IMR-90 (cell line): ENCODE measurements around the gene UBP1. TPM values are rescaled to one million over a fixed set of nuclear protein-coding genes. Genes with fewer than 3 reads are reported as not detected.

Source experiments
- ATAC-seq: fragments of 200-7000 bp; cut with Tn5 transposase; 2 replicates; pipeline ENCODE4 v1.9.1; 2020; ENCODE audit warnings: low read depth, mild to moderate bottlenecking, moderate library complexity
- BruUV-seq: library from RNA; stranded (reverse); fragments of 400-500 nt; replicated peaks from 2 replicates; lab custom pipeline; 2021; lab: Mats Ljungman, UMichigan
- CTCF ChIA-PET: fragments of 300-600 bp; formaldehyde crosslinking; extraction: SDS; loops from one replicate; lab custom pipeline; 2021; ENCODE audit warnings: antibody characterized with exemption; lab: Yijun Ruan, JAX
- POLR2A ChIA-PET: fragments of 300-600 bp; sonication (Branson Sonifier 250); formaldehyde crosslinking; loops from one replicate; lab custom pipeline; 2022; ENCODE audit warnings: antibody characterized with exemption; ENCODE audit not compliant: unreplicated experiment; lab: Charles Lee
- DNase-seq: peaks from one replicate; pipeline ENCODE4 v3.0.0; 2013
- H2AFZ ChIP-seq: replicated peaks from 2 replicates; pipeline ENCODE3; 2013; ENCODE audit warnings: low read length, mild to moderate bottlenecking; ENCODE audit not compliant: poor library complexity
- H2AK5ac ChIP-seq: 2 replicates; pipeline ENCODE4 v1.6.1; 2013; ENCODE audit warnings: low read depth, low read length, inconsistent platforms
- H2AK9ac ChIP-seq: replicated peaks from 2 replicates; pipeline ENCODE3; 2013; ENCODE audit warnings: mild to moderate bottlenecking, low read depth, low read length, moderate library complexity; ENCODE audit not compliant: poor library complexity
- H2BK120ac ChIP-seq: 2 replicates; pipeline ENCODE4 v1.6.1; 2013; ENCODE audit warnings: low read depth, low read length, inconsistent platforms
- H2BK15ac ChIP-seq: 3 replicates; pipeline ENCODE4 v1.6.1; 2013; ENCODE audit warnings: low read depth, low read length, inconsistent platforms
- H2BK20ac ChIP-seq: 2 replicates; pipeline ENCODE4 v1.6.1; 2013; ENCODE audit warnings: low read depth, mild to moderate bottlenecking, inconsistent platforms, low read length, moderate library complexity
- H2BK5ac ChIP-seq: 2 replicates; pipeline ENCODE4 v1.6.1; 2013; ENCODE audit warnings: mild to moderate bottlenecking, low read depth, low read length, inconsistent platforms; ENCODE audit not compliant: poor library complexity, severe bottlenecking
- H3K14ac ChIP-seq: replicated peaks from 2 replicates; pipeline ENCODE4 v1.6.1; 2013; ENCODE audit warnings: low read depth, low read length, inconsistent platforms
- H3K18ac ChIP-seq: 2 replicates; pipeline ENCODE4 v1.6.1; 2013; ENCODE audit warnings: low read depth, low read length, control low read depth
- H3K23ac ChIP-seq: 2 replicates; pipeline ENCODE4 v1.6.1; 2013; ENCODE audit warnings: low read depth, low read length, inconsistent platforms
- H3K27ac ChIP-seq: 2 replicates; pipeline ENCODE4 v1.5.1; 2013; ENCODE audit warnings: mild to moderate bottlenecking, control low read depth, low read length; ENCODE audit not compliant: insufficient read depth
- H3K27me3 ChIP-seq: 2 replicates; pipeline ENCODE4 v1.6.1; 2013; ENCODE audit warnings: low read length; ENCODE audit not compliant: control insufficient read depth, insufficient read depth
- H3K36me3 ChIP-seq: 2 replicates; pipeline ENCODE4 v1.6.1; 2013; ENCODE audit warnings: low read length, mixed read lengths; ENCODE audit not compliant: control insufficient read depth, insufficient read depth
- H3K4ac ChIP-seq: 2 replicates; pipeline ENCODE4 v1.6.1; 2013; ENCODE audit warnings: low read depth, low read length, inconsistent platforms
- H3K4me1 ChIP-seq: 2 replicates; pipeline ENCODE4 v1.6.1; 2013; ENCODE audit warnings: low read length, mixed read lengths; ENCODE audit not compliant: control insufficient read depth, insufficient read depth
- H3K4me2 ChIP-seq: 2 replicates; pipeline ENCODE4 v1.6.1; 2013; ENCODE audit warnings: low read depth, mild to moderate bottlenecking, control low read depth, low read length, moderate library complexity
- H3K4me3 ChIP-seq: 2 replicates; pipeline ENCODE4 v1.5.1; 2013; ENCODE audit warnings: low read depth, mild to moderate bottlenecking, control low read depth, low read length, moderate library complexity; ENCODE audit not compliant: insufficient read depth
- H3K56ac ChIP-seq: 2 replicates; pipeline ENCODE4 v1.6.1; 2013; ENCODE audit warnings: low read length, inconsistent platforms; ENCODE audit not compliant: insufficient read depth; ENCODE audit errors: extremely low read depth
- H3K79me1 ChIP-seq, 2 experiments: 2 replicates each; pipeline ENCODE4 v1.6.1; 2013; ENCODE audit warnings: low read length in 2 of 2, inconsistent platforms in 1 of 2, low read depth in 1 of 2
- H3K9ac ChIP-seq: 2 replicates; pipeline ENCODE4 v1.6.1; 2013; ENCODE audit warnings: low read depth, low read length, control low read depth
- H3K9me1 ChIP-seq: 2 replicates; pipeline ENCODE4 v1.6.1; 2013; ENCODE audit warnings: low read length, inconsistent platforms; ENCODE audit not compliant: insufficient read depth
- H3K9me3 ChIP-seq: 2 replicates; pipeline ENCODE4 v1.6.1; 2013; ENCODE audit warnings: low read length; ENCODE audit not compliant: control insufficient read depth, insufficient read depth
- H4K20me1 ChIP-seq: 2 replicates; pipeline ENCODE4 v1.6.1; 2013; ENCODE audit warnings: low read length, inconsistent platforms; ENCODE audit not compliant: insufficient read depth
- H4K5ac ChIP-seq: 2 replicates; pipeline ENCODE4 v1.6.1; 2013; ENCODE audit warnings: mild to moderate bottlenecking, low read depth, low read length, control low read depth
- H4K8ac ChIP-seq, 2 experiments: 2 replicates each; pipeline ENCODE4 v1.6.1; 2013; ENCODE audit warnings: low read depth in 2 of 2, low read length in 2 of 2, control low read depth in 1 of 2, inconsistent platforms in 1 of 2
- H4K91ac ChIP-seq: 2 replicates; pipeline ENCODE4 v1.6.1; 2013; ENCODE audit warnings: low read depth, low read length, inconsistent platforms; ENCODE audit not compliant: insufficient read depth
- BHLHE40 ChIP-seq: fragments of 150-350 bp; IDR thresholded peaks from 2 replicates; pipeline ENCODE4 v1.6.1; 2016; ENCODE audit warnings: mild to moderate bottlenecking, low read depth, low read length
- CEBPB ChIP-seq: IDR thresholded peaks from 2 replicates; pipeline ENCODE4 v1.6.1; 2012; ENCODE audit warnings: low read depth, low read length, improper control_type of control experiment
- FOS ChIP-seq: fragments of 150-350 bp; IDR thresholded peaks from 2 replicates; pipeline ENCODE4 v1.6.1; 2016; ENCODE audit warnings: low read depth, low read length
- MAFK ChIP-seq: IDR thresholded peaks from 2 replicates; pipeline ENCODE4 v1.6.1; 2012; ENCODE audit warnings: low read depth, low read length, improper control_type of control experiment
- MAZ ChIP-seq: IDR thresholded peaks from 2 replicates; pipeline ENCODE4 v1.6.1; 2012; ENCODE audit warnings: low read depth, mild to moderate bottlenecking, low read length, improper control_type of control experiment, moderate library complexity, borderline replicate concordance
- MXI1 ChIP-seq: IDR thresholded peaks from 2 replicates; pipeline ENCODE4 v1.6.1; 2012; ENCODE audit warnings: low read depth, mild to moderate bottlenecking, low read length, moderate library complexity, borderline replicate concordance
- NFE2L2 ChIP-seq: fragments of 150-350 bp; IDR thresholded peaks from 2 replicates; pipeline ENCODE4 v1.6.1; 2016; ENCODE audit warnings: low read depth, mild to moderate bottlenecking, low read length
- POLR2A ChIP-seq: IDR thresholded peaks from 2 replicates; pipeline ENCODE4 v1.6.1; 2012; ENCODE audit warnings: mild to moderate bottlenecking, low read depth, low read length
- RCOR1 ChIP-seq: IDR thresholded peaks from 2 replicates; pipeline ENCODE4 v1.6.1; 2012; ENCODE audit warnings: mild to moderate bottlenecking, low read length, improper control_type of control experiment; ENCODE audit not compliant: insufficient replicate concordance
- RFX5 ChIP-seq: IDR thresholded peaks from 2 replicates; pipeline ENCODE4 v1.8.0; 2012; ENCODE audit warnings: low read depth, mild to moderate bottlenecking, low read length, moderate library complexity
- SMC3 ChIP-seq: fragments of 150-350 bp; IDR thresholded peaks from 2 replicates; pipeline ENCODE4 v1.6.1; 2016; ENCODE audit warnings: low read depth, mild to moderate bottlenecking, antibody characterized with exemption, low read length, moderate library complexity
- USF2 ChIP-seq: fragments of 150-350 bp; IDR thresholded peaks from 2 replicates; pipeline ENCODE4 v1.6.1; 2017; ENCODE audit warnings: mild to moderate bottlenecking, antibody characterized with exemption, low read length, low read depth
- WGBS, 2 experiments: methylation state at CpG; one replicate each; pipeline versions ENCODE4 v1.1.5 to v1.1.7; 2013; ENCODE audit warnings: missing lambda C conversion rate in 2 of 2; ENCODE audit not compliant: insufficient read length in 1 of 2; ENCODE audit errors: extremely low coverage in 2 of 2; 5-methylcytosine and 5-hydroxymethylcytosine counted together
- dilution Hi-C: fragments of 300-500 bp; cut with HindIII; formaldehyde crosslinking; loops from one replicate; pipeline ENCODE4 v1.14.3; 2018; ENCODE audit warnings: low sequenced_read_pairs; ENCODE audit not compliant: unreplicated experiment
- in situ Hi-C: fragments of 300-500 bp; cut with MboI; formaldehyde crosslinking; loops from 3 replicates; pipeline ENCODE4 v1.14.3; 2019; ENCODE audit warnings: low sequenced_read_pairs, inconsistent platforms, mixed read lengths
- intact Hi-C: fragments of 100-400 bp; cut with micrococcal nuclease; formaldehyde crosslinking; loops from 2 replicates; pipeline ENCODE4 v1.10.0; 2022
- polyA plus RNA-seq, 3 experiments: library from polyadenylated mRNA; depleted of rRNA; stranded (reverse); fragments of >200 nt; gene quantifications; 2 replicates each; pipeline ENCODE4 v1.2.3, GENCODE V29; 2012; ENCODE audit warnings: low replicate concordance in 1 of 3
- total RNA-seq: library from RNA; depleted of rRNA; stranded (reverse); fragments of >200 nt; gene quantifications from 2 replicates; pipeline ENCODE4 v1.2.3, GENCODE V29; 2012
- TF ChIP-seq, protein P1 (sequence below): conservative IDR thresholded peaks from 2 replicates; pipeline ENCODE4 v1.5.1; 2012; ENCODE audit warnings: mild to moderate bottlenecking, low read depth, low read length, improper control_type of control experiment
- TF ChIP-seq, protein P2 (sequence below): fragments of 150-350 bp; IDR thresholded peaks from 2 replicates; pipeline ENCODE4 v1.6.1; 2016; ENCODE audit warnings: low read depth, mild to moderate bottlenecking, low read length, moderate library complexity, borderline replicate concordance

The UBP1 gene
- total and polyA plus RNA-seq, 2 of the 4 experiments (the other 2 are of a cell fraction), result 56.3 to 73.8 TPM

DNA sequence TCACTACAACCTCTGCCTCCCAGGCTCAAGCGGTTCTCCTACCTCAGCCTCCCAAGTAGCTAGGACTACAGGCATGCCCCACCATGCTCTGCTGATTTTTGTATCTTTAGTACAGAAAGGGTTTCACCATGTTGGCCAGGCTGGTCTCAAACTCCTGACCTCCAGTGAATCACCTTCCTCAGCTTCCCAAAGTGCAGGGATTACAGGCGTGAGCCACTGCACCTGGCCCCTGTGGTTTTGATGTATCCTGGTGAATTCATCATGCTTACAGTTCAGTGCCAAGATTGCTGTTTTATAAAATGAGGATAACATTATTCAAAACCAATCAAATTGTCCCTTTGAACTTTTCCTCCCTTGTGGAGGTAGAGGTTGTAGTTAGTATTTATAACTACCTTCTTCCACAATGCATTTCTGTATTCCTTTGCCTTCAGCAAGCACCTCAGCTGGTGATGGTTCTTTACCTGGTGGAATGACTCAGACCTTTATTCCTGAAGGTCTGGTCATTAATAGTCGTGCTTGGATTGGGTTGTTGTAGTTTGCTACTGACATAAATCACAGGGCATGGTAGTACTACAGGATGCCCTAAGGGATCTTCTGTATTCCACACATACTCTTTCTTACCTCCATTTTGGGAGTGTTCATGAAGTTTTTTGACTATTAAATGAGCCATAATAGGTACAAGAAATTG lies 76.9 kb downstream of the UBP1 start:
- in situ Hi-C loops, result loop anchor here (25.0 kb wide), 1 partner anchor 401 kb away; the partner anchor contains the start of gene CCR4
- Histone ChIP-seq H3K9me1 (peaks cover 2% of the 10 kb centered on the region), H3K4me1 (peaks cover 8% of the 10 kb centered on the region), H3K14ac (peak overlapping the region; percentile 74), H2AFZ (no peak overlapping the region), H4K91ac (no peak overlapping the region; the same call in 1 of the 2 replicates), H2BK5ac (no peak overlapping the region), H2AK9ac (no peak overlapping the region), H3K23ac (no peak overlapping the region), H3K9me3 (no peaks in the 10 kb centered on the region), H3K36me3 (no peaks in the 10 kb centered on the region), H3K79me1 (peaks cover 4 to 17% of the 10 kb centered on the region in 2 experiments; a peak in 2 of 4 replicates), H3K56ac (no peak overlapping the region), H3K4ac (0 out of 2 replicates have a peak overlapping the region, but pooled peaks have one; percentile 29), H3K9ac (no peak overlapping the region), H3K27ac (no peak overlapping the region), H3K4me3 (no peak overlapping the region), H2AK5ac (peak overlapping the region; percentile 64; the same call in 1 of the 2 replicates), H2BK120ac (peak overlapping the region; percentile 49), H2BK20ac (no peak overlapping the region), H3K27me3 (no peaks in the 10 kb centered on the region), H3K4me2 (no peak overlapping the region), H2BK15ac (no peak overlapping the region), H4K20me1 (no peaks in the 10 kb centered on the region), H4K5ac (no peak overlapping the region), H4K8ac (0 out of 4 replicates have a peak overlapping the region, but pooled peaks of 1 of the 2 experiments have one; percentile 21), H3K18ac (no peak overlapping the region)
- intact Hi-C loops, result loop anchor here (5.0 kb wide), 1 partner anchor 86 kb away; the partner anchor contains the start of gene FBXL2
- WGBS, 2 experiments, result no CpG with 5 or more reads among the region's 3 CpGs
- ChIA-PET CTCF (interaction anchor here (0.5 to 1.2 kb wide), 2 partner anchors 53 to 232 kb away, joined by 3 read pairs; no protein-coding TSS in a partner anchor), POLR2A (no interaction called here)
- no TSS peak for BruUV-seq
- dilution Hi-C loops, result no loop called here
- DNase-seq, result peak; percentile 18
- no peak for ATAC-seq
- no peak for TF ChIP-seq USF2
- no peak for TF ChIP-seq RFX5
- TF ChIP-seq MAFK, result no peak
- TF ChIP-seq FOS, result no peak
- TF ChIP-seq SMC3, result no peak
- TF ChIP-seq MAZ, result no peak
- no peak for TF ChIP-seq BHLHE40
- TF ChIP-seq NFE2L2, result no peak
- TF ChIP-seq, protein P1, sequence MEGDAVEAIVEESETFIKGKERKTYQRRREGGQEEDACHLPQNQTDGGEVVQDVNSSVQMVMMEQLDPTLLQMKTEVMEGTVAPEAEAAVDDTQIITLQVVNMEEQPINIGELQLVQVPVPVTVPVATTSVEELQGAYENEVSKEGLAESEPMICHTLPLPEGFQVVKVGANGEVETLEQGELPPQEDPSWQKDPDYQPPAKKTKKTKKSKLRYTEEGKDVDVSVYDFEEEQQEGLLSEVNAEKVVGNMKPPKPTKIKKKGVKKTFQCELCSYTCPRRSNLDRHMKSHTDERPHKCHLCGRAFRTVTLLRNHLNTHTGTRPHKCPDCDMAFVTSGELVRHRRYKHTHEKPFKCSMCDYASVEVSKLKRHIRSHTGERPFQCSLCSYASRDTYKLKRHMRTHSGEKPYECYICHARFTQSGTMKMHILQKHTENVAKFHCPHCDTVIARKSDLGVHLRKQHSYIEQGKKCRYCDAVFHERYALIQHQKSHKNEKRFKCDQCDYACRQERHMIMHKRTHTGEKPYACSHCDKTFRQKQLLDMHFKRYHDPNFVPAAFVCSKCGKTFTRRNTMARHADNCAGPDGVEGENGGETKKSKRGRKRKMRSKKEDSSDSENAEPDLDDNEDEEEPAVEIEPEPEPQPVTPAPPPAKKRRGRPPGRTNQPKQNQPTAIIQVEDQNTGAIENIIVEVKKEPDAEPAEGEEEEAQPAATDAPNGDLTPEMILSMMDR, result no peak
- TF ChIP-seq POLR2A, result no peak
- TF ChIP-seq MXI1, result no peak
- no peak for TF ChIP-seq RCOR1
- TF ChIP-seq, protein P2, sequence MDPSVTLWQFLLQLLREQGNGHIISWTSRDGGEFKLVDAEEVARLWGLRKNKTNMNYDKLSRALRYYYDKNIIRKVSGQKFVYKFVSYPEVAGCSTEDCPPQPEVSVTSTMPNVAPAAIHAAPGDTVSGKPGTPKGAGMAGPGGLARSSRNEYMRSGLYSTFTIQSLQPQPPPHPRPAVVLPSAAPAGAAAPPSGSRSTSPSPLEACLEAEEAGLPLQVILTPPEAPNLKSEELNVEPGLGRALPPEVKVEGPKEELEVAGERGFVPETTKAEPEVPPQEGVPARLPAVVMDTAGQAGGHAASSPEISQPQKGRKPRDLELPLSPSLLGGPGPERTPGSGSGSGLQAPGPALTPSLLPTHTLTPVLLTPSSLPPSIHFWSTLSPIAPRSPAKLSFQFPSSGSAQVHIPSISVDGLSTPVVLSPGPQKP, result no peak
- TF ChIP-seq CEBPB, result no peak
